IgD-negative memory B cell (primary cell): ENCODE measurements around the gene FAM13A. TPM values are rescaled to one million over a fixed set of nuclear protein-coding genes. Genes with fewer than 3 reads are reported as not detected.

ENCODE experiments used
- H3K27ac Mint-ChIP-seq, 3 donors: one replicate each; pipeline ENCODE4 v1.8.0; 2020 to 2022; ENCODE audit warnings: mild to moderate bottlenecking in 3 of 3, mixed read lengths in 3 of 3, moderate library complexity in 1 of 3
- H3K27me3 Mint-ChIP-seq: one replicate; pipeline ENCODE4 v1.8.0; 2021; ENCODE audit warnings: mixed read lengths
- H3K36me3 Mint-ChIP-seq: one replicate; pipeline ENCODE4 v1.8.0; 2020; ENCODE audit warnings: mild to moderate bottlenecking, mixed read lengths
- H3K4me1 Mint-ChIP-seq, 3 donors: one replicate each; pipeline ENCODE4 v1.8.0; 2020 to 2022; ENCODE audit warnings: mixed read lengths in 3 of 3, mild to moderate bottlenecking in 1 of 3
- H3K4me3 Mint-ChIP-seq, 4 donors: one replicate each; pipeline ENCODE4 v1.8.0; 2020 to 2022; ENCODE audit warnings: mild to moderate bottlenecking in 4 of 4, mixed read lengths in 4 of 4, moderate library complexity in 3 of 4
- H3K9me3 Mint-ChIP-seq, 3 donors: one replicate each; pipeline ENCODE4 v1.8.0; 2020 to 2021; ENCODE audit warnings: mixed read lengths in 3 of 3, mild to moderate bottlenecking in 1 of 3
- polyA plus RNA-seq: library from polyadenylated mRNA; unstranded; fragments of 300-500 nt; fragmentation: Illumina TruSeq; gene quantifications from one replicate; pipeline ENCODE4 v1.2.3, GENCODE V29; 2021

FAM13A gene
- polyA plus RNA-seq, 1 donor from 2014 or later: 2.3 TPM

DNA sequence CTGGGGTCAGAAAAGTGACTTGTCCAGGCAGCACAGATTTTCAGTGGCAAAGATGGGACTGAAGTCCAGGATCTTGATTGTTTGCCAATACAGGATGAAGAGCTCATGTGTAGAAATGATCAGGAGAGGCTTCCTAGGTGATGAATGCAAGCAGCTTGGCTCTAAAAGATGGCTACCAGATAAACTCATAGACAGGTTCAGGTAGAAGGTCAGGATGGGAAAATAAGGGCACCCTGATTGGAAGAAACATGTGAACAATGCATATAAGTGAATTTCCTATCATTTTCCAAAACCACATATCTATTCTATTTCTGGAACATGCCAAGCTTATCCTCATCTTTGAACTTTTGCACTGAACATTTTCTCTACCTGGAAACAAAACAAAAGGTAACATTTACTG lies 87.7 kb downstream of the FAM13A start:
- Mint-ChIP-seq H3K4me1 (no peaks in the 10 kb centered on the region), H3K27me3 (peaks cover 2% of the 10 kb centered on the region), H3K4me3 (no peak overlapping the region), H3K9me3 (peaks cover 0 to 10% (median 7%) of the 10 kb centered on the region in 3 donors), H3K27ac (no peak overlapping the region), H3K36me3 (no peaks in the 10 kb centered on the region)

DNA sequence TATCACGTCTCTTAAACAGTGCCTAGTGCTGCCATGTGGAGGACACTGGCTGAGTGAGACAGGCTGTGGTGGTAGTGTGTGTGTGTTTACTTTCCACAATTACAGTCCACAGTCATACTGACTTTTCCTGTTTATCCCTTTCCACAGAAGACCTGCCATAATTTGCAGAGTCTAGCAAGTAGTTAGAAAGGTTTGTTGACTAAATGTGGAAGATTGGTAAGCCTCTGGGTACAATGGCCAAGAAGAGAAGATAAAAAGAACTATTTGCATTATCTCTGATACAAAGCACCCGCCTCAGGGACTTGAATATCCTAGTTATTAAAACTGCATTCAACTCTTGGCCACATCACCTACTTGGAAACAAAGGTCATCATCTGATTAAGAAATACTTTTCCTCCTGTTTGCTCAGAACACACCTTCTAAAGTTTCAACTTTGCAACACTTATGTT lies 89.1 kb downstream of the FAM13A start:
- peaks cover 2% of the 10 kb centered on the region for H3K27me3 Mint-ChIP-seq
- H3K9me3 Mint-ChIP-seq: peaks cover 0 to 2% (median under 1%) of the 10 kb centered on the region in 3 donors
- H3K4me1 Mint-ChIP-seq: no peaks in the 10 kb centered on the region
- H3K27ac Mint-ChIP-seq: no peak overlapping the region
- no peaks in the 10 kb centered on the region for H3K36me3 Mint-ChIP-seq
- no peak overlapping the region for H3K4me3 Mint-ChIP-seq

- H3K4me1 Mint-ChIP-seq: no peaks in the 10 kb centered on the region
These were observed 91.9 kb downstream of the FAM13A start for GRCh38 chr4:88965053-88965452.

DNA sequence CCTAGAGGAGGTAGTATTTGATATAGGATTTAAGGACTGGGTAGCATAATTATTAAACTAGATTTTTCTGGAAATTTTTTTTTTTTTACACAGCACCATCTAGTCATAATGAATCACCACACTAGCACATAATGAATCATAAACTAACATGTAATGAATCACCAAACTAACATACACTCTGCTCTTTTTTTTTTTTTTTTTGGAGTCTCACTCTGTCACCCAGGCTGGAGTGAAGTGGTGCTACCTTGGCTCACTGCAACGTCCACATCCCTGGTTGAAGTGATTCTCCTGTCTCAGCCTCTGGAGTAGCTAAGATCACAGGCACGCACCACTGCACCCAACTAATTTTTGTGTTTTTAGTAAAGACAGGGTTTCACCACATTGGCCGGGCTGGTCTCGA lies 92.5 kb downstream of the FAM13A start:
- Mint-ChIP-seq H3K36me3 (no peaks in the 10 kb centered on the region), H3K27me3 (peaks cover 2% of the 10 kb centered on the region), H3K4me3 (no peak overlapping the region), H3K4me1 (no peaks in the 10 kb centered on the region), H3K9me3 (no peaks in the 10 kb centered on the region), H3K27ac (no peak overlapping the region)

More at GRCh38 chr4:88965053-88965452, 91.9 kb downstream of the FAM13A start:
- H3K36me3 Mint-ChIP-seq: no peaks in the 10 kb centered on the region
- no peak overlapping the region for H3K4me3 Mint-ChIP-seq
- peaks cover 2% of the 10 kb centered on the region for H3K27me3 Mint-ChIP-seq
- H3K27ac Mint-ChIP-seq: no peak overlapping the region
- H3K9me3 Mint-ChIP-seq: no peaks in the 10 kb centered on the region

DNA sequence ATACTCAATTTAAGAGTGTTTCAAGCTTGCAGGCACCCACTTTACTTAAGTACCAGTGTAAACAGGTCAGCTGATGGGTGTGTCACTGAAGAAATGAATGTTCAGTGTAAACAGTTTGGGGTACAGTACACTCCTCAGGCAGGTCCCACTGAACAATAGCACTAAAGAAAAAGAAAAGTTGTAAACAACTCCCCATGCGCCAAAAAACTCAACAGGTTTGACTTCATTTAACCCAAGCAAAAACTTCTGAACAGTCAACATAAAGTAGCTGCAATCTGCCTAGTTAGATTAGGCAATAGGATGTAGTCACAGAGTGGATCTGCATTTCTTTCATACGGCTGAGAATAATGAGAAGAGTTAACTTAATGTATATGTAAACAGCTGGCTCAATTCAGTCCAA lies 93.2 kb downstream of the FAM13A start:
- Mint-ChIP-seq H3K4me3 (no peak overlapping the region), H3K27me3 (no peaks in the 10 kb centered on the region), H3K9me3 (no peaks in the 10 kb centered on the region), H3K36me3 (no peaks in the 10 kb centered on the region), H3K4me1 (no peaks in the 10 kb centered on the region), H3K27ac (no peak overlapping the region)

GRCh38 chr4:88962396-88962795 lies 94.6 kb downstream of the FAM13A start:
- Mint-ChIP-seq H3K27me3 (no peaks in the 10 kb centered on the region), H3K36me3 (peaks cover 5% of the 10 kb centered on the region), H3K27ac (no peak overlapping the region), H3K9me3 (peaks cover 0 to 3% (median 2%) of the 10 kb centered on the region in 3 donors), H3K4me3 (no peak overlapping the region), H3K4me1 (peaks cover 0 to 1% (median 0%) of the 10 kb centered on the region in 3 donors)

DNA sequence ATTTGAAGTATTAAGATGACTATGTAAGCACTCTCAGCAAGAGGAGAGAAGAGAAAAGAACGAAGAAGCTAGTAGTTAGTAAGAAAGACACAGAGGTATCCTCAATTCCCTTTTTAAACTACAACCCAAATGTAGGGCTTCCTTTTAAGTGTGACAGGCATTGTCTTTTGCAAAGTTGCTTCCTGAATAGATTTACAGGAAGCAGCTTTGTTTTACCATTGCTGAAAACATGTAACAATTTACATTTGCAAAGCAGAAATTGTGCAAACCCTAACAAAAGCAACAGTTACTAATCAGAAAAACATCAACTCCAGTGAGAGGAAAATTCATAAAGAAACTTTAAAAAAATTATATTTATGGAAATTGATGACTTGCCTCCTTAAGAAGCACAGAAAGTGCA lies 96.4 kb downstream of the FAM13A start:
- Mint-ChIP-seq H3K9me3 (peaks cover 0 to 3% (median 2%) of the 10 kb centered on the region in 3 donors), H3K27me3 (no peaks in the 10 kb centered on the region), H3K36me3 (peaks cover 5% of the 10 kb centered on the region), H3K4me1 (peaks cover 0 to 2% (median 0%) of the 10 kb centered on the region in 3 donors), H3K4me3 (no peak overlapping the region), H3K27ac (no peak overlapping the region)

DNA sequence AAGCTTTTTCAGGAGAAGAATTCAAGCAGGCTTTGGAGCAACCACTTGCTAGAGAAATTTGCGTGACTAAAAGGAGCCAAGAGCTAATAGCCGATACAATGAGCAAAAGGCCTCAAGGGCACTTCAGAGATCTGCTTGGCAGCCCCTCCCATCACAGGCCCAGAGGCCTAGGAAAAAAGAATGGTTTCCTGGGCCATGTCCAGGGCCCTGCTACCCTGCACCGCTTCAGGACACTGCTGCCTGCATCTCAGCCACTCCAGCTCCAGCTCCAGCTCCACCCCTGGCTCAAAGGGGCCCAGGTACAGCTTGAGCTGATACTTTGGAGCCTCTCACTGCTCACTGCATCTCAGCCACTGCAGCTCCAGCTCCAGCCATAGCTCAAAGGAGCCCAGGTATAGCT lies 98.9 kb downstream of the FAM13A start:
- Mint-ChIP-seq H3K27me3 (no peaks in the 10 kb centered on the region), H3K36me3 (peaks cover 5% of the 10 kb centered on the region), H3K4me3 (no peak overlapping the region), H3K4me1 (peaks cover 3 to 5% (median 4%) of the 10 kb centered on the region in 3 donors), H3K9me3 (peaks cover 0 to 3% (median 2%) of the 10 kb centered on the region in 3 donors), H3K27ac (peak overlapping the region in 1 of 3 donors; percentile 11)

GRCh38 chr4:88957570-88957969 lies 99.4 kb downstream of the FAM13A start:
- Mint-ChIP-seq H3K4me3 (no peak overlapping the region), H3K27me3 (no peaks in the 10 kb centered on the region), H3K27ac (no peak overlapping the region), H3K9me3 (peaks cover 0 to 3% (median 2%) of the 10 kb centered on the region in 3 donors), H3K4me1 (peaks cover 4 to 5% (median 4%) of the 10 kb centered on the region in 3 donors), H3K36me3 (peaks cover 5% of the 10 kb centered on the region)

GRCh38 chr4:88955580-88956380 lies 101.2 kb downstream of the FAM13A start:
- peaks cover 0 to 3% (median 2%) of the 10 kb centered on the region in 3 donors for H3K9me3 Mint-ChIP-seq
- no peak overlapping the region for H3K4me3 Mint-ChIP-seq
- peaks cover 5% of the 10 kb centered on the region for H3K36me3 Mint-ChIP-seq
- peaks cover 4 to 5% (median 4%) of the 10 kb centered on the region in 3 donors for H3K4me1 Mint-ChIP-seq
- no peaks in the 10 kb centered on the region for H3K27me3 Mint-ChIP-seq
- H3K27ac Mint-ChIP-seq: no peak overlapping the region

DNA sequence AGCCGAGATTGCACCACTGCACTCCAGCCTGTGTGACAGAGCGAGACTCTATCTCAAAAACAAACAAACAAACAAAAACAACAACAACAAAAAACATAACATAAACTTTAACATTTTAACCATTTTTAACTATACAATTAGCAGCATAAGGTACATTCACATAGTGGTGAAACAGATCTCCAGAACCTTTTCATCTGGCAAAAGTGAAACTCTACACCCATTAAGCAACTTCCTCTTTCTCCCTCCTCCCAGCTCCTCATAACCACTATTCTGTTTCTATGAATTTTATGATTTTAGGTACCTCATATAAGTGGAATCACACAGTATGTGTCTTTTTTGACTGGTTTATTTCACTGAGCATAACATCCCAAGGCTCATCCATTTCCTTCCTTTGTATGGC lies 103.6 kb downstream of the FAM13A start:
- Mint-ChIP-seq H3K9me3 (peaks cover 0 to 3% (median 2%) of the 10 kb centered on the region in 3 donors), H3K4me1 (peaks cover 4 to 5% (median 4%) of the 10 kb centered on the region in 3 donors), H3K4me3 (no peak overlapping the region), H3K27ac (no peak overlapping the region), H3K36me3 (peaks cover 5% of the 10 kb centered on the region), H3K27me3 (no peaks in the 10 kb centered on the region)

DNA sequence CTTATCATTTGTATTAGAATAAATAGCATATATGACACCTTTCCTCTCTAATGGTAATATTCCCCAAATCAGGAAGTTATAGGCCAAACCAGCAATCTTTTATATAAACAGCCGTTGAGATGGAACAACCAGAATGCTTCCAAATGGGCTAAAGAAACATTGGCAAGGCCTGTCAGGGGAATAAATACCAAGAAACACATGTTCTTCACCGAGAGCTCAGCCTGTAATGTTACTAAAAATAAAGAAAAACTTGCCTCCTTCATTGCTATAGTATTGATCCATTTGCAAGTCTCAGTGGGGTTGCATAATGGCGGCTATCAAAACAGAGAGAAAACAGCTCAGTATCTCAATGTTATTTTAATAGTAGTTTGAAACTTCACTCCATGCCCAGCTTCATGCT lies 104.9 kb downstream of the FAM13A start:
- H3K4me1 Mint-ChIP-seq: peaks cover 4% of the 10 kb centered on the region in 3 donors
- peaks cover 0 to 1% (median 0%) of the 10 kb centered on the region in 3 donors for H3K9me3 Mint-ChIP-seq
- peaks cover 2% of the 10 kb centered on the region for H3K27me3 Mint-ChIP-seq
- H3K4me3 Mint-ChIP-seq: no peak overlapping the region
- H3K36me3 Mint-ChIP-seq: no peaks in the 10 kb centered on the region
- no peak overlapping the region for H3K27ac Mint-ChIP-seq

- Mint-ChIP-seq H3K4me1 (peaks cover 4% of the 10 kb centered on the region in 3 donors), H3K9me3 (peaks cover 0 to 1% (median 0%) of the 10 kb centered on the region in 3 donors), H3K36me3 (no peaks in the 10 kb centered on the region), H3K27me3 (peaks cover 2% of the 10 kb centered on the region), H3K27ac (no peak overlapping the region), H3K4me3 (no peak overlapping the region)
These were observed 107.4 kb downstream of the FAM13A start for GRCh38 chr4:88949605-88950004.

GRCh38 chr4:88940506-88940905 lies 116.5 kb downstream of the FAM13A start:
- Mint-ChIP-seq H3K36me3 (no peaks in the 10 kb centered on the region), H3K4me3 (no peak overlapping the region), H3K27me3 (peaks cover 1% of the 10 kb centered on the region), H3K4me1 (no peaks in the 10 kb centered on the region), H3K9me3 (no peaks in the 10 kb centered on the region), H3K27ac (no peak overlapping the region)

GRCh38 chr4:88939697-88940096 lies 117.3 kb downstream of the FAM13A start:
- Mint-ChIP-seq H3K9me3 (no peaks in the 10 kb centered on the region), H3K4me1 (no peaks in the 10 kb centered on the region), H3K27ac (no peak overlapping the region), H3K4me3 (no peak overlapping the region), H3K27me3 (peaks cover 1% of the 10 kb centered on the region), H3K36me3 (no peaks in the 10 kb centered on the region)

DNA sequence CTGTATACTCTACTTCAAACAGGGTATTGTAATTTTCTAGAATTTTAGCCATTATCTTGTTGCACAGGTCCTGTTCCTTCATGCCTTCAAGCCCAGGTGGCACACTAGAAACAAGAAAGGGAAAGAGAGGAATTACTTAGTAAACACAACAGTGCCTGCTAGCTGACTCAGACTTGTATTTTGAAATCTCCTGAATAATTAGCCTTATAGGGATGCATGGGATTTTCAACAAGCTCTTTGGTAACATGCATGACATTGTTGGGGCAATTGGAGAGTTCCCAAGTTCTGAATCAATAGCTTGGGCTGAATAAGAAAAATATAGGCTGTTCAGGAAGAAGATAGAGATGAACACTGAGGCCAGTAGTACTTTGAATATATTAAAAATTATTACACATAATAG lies 118.8 kb downstream of the FAM13A start:
- Mint-ChIP-seq H3K27ac (no peak overlapping the region), H3K9me3 (no peaks in the 10 kb centered on the region), H3K4me1 (no peaks in the 10 kb centered on the region), H3K27me3 (peaks cover 4% of the 10 kb centered on the region), H3K4me3 (no peak overlapping the region), H3K36me3 (no peaks in the 10 kb centered on the region)
